Midbrain (tissue), 1 donor: ENCODE data around the gene DLL4.
"Not testable (repeated sequence)": the region's sequence is repeated elsewhere in the genome, so short reads cannot be mapped to it uniquely, and the experiment has no call there.

Experiments used
- DNase-seq: peaks from one replicate; lab custom pipeline; 2025; lab: John Stamatoyannopoulos, UW

The DLL4 gene

DNA sequence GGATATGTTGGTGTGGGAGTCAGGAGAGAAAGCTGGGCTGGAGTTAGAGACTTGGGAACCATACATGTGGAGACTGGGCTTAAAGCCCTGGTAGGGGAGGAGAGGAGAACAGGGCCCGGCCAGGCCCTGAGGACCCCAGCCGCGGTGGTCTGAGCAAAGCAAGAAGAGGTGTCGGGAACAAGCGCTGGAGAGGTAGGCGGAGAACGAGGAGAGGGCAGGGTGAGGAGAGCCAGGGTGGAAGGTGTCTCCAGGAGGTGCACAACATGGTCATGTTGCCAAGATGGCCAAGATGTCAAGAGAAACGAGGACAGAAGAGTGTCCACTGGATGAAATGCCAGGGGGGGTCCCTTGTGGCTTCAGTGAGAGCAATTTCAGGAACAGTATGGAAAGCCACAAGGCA is 29.6 kb downstream of the DLL4 start:
- DNase-seq = no peak

DNA sequence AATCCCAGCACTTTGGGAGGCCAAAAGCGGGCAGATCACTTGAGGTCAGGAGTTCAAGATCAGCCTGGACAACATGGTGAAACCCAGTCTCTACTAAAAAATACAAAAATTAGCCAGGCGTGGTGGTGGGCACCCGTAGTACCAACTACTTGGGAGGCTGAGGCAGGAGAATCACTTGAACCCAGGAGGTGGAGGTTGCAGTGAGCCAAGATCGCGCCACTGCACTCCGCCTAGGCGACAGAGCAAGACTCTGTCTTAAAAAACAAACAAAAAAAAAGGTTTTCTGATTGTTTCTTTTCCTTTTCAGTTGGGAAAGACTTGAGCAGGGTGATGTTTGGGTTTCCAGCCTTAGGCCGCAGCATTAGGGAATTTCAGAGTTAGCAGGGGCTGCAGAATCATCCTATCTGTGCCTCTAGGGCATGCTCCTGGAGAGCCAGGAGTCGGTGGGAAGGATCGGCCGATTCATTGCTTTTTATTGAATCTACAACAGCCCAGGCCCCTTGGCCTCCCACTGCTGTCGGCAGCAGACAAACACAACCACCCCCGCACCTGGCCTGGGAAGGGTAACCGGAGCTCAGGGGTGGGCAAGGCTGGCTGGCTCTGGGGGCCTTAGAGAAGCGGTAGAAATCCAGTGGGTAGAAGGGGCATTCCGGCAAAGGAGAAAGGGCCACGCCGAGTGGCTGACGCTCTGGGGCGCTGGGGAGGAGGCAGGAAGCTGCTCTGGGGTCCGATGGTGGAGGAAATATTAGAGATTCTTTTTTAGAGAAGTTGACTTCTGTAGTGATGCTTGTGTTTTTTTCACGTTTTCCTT is 30.4 kb downstream of the DLL4 start:
- no peak for DNase-seq

DNA sequence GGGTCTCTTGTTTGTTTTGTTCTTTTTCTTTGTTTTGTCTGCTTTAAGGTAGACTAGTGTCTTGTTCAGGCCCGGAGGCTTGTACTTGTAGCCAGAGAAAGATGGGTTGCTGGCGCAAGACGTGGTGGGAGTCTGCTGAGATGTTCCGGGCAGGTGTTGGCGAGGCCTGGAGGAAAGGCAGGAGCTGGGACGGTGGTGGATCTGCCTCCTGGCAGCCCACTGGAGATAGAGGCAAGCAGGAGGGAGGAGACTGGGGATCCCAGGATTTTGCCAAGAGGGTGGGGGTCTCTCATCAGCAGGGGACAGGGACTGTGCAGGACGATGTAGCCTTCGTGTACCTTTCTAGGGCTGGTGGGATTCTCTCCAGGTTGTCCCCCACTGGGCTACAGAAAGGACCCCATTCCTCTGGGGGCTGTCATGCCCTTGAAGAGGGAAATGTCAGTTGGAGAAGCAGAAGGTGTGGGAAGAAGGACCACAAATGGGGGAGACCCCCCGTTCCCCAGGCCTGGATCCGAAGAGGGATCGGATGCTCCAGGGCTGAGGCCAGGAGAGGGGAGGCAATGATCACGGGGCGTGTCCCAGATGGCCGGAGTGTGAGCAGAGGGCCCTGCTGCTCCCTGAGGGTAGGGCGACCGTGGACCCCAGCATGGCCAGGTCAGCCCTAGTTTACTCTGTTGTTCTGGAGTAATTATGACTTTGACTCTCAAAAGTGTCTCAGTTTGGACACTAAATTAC is 31.2 kb downstream of the DLL4 start:
- DNase-seq = no peak

DNA sequence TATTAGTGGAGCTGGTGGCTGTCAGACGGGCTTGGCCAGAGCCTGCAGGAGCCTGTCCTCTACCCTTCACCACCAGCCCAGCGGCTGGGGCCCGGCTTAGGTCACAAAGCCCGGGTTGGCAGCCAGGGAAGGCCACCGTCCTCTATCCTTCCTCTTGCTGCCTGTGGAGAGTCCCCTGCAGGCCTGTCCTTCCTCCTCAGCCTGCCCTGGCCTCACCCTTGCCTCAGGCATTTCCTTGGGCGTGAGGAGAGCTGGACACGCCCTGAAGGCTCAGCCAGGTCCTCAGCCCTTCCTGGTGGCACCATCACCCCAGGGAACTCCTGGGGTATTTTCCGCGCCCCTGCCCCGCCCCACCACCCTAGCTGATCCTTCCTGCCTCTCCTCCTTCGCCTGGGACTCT is 31.8 kb downstream of the DLL4 start:
- no peak for DNase-seq

DNA sequence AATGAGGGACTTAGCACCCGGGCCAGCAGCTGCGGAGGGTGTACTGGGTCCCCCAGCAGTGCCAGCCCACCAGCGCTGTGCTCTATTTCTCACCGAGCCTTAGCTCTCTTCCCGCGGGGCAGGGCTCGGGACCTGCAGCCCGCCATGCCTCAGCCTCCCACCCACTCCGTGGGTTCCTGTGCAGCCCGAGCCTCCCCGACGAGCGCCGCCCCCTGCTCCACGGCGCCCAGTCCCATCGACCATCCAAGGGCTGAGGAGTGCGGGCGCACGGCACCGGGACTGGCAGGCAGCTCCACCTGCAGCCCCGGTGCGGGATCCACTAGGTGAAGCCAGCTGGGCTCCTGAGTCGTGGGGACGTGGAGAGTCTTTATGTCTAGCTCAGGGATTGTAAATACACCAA is 32.6 kb downstream of the DLL4 start:
- DNase-seq = not testable (repeated sequence)

DNA sequence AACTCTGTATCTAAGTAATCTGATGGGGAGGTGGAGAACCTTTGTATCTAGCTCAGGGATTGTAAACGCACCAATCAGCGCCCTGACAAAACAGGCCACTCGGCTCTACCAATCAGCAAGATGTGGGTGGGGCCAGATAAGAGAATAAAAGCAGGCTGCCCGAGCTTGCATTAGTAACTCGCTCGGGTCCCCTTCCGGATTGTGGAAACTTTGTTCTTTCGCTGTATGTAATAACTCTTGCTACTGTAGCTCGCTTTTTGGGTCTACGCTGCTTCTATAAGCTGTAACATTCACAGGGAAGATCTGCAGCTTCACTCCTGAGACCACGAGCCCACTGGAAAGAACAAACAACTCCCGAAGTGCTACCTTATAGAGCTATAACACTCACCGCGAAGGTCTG is 33.2 kb downstream of the DLL4 start:
- not testable (repeated sequence) for DNase-seq

DNA sequence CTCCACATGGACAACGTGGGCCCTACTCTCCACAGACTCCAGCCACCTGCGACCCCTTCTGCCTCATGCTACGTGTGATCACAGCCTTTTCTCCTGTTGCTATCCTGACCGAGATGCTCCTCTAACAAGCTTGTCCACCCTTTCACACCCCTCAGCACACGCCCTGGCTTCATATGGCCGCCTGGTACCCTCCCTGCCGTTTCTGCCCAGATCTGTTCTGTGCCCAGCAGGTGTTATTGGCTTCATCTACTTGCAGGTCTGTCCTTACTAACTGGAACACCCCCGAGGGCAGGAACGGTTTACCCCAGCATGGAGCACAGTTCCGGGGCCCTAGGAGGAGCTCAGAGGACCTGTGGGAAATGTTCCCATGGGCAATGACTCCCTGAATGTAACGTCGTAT is 34.1 kb downstream of the DLL4 start:
- DNase-seq = no peak

DNA sequence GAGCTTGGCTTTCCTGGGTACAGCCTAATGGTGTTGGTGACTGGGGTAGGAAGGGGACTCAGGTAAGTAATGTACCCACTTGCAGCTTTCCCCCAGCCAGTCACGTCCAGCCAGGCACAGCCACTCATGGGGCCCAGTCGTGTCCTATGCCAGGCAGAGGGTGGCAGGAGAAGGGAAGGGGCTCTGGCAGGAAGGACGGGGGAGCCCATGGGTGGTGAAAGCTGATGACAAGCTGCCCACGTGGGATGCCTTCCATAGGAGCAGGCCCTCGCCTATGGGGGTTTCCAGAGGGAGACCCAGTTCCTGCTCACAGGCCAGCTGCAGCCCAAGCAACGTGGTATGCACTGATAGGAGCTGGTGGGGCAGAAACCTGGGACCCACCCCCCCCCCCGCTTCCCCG is 34.9 kb downstream of the DLL4 start:
- no peak for DNase-seq

DNA sequence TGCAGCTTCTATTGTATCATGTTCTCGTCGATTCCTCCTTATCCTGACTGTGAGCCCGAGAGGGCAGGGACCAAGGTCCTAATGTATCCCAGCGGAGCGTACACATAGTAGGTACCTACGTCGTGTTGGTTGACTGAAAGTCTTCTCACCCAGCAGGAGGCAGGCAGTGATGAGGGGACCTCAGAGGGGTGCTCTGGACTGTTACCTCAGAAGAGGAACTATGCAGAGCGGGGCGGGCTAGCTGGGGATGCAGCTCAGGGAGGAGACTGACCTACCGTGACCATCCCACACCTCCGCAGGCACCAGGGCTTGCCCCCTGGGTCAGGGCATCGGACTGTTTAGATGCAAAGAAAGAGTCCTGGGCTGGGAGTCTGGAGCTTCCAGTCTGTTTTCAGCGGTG is 35.5 kb downstream of the DLL4 start:
- no peak for DNase-seq

DNA sequence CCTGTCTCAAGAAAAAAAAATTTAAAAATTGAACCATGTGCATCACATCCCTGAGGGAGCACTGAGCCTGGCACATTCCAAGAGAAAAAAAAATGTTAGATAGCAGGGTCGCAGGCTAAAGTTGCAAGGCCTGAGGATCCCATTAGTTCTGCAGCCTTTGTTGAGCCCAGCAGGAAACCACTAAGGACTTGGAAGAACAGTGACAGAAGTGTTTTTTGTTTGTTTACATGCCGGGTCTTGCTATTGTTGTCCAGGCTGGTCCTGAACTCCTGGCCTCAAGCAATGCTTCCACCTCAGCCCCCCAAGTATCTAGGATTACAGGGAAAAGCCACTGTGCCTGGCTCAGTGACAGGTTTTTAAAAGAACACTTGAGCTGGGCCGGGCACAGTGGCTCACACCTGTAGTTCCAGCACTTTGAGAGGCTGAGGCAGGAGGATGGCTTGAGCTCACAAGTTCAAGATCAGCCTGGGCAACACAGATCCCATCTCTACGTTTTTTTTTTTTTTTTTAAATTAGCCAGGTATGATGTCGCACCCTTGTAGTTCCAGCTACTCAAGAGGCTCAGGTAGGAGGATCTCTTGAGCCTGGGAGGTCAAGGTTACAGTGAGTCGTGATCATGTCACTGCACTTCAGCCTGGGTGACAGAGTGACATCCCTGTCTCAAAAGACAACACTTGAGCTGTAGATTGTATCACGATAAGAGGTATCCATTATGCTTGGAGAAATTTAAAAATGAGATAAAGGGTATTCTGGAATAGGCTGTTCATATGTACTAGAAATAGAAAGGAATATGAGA is 39.3 kb downstream of the DLL4 start:
- DNase-seq = no peak

DNA sequence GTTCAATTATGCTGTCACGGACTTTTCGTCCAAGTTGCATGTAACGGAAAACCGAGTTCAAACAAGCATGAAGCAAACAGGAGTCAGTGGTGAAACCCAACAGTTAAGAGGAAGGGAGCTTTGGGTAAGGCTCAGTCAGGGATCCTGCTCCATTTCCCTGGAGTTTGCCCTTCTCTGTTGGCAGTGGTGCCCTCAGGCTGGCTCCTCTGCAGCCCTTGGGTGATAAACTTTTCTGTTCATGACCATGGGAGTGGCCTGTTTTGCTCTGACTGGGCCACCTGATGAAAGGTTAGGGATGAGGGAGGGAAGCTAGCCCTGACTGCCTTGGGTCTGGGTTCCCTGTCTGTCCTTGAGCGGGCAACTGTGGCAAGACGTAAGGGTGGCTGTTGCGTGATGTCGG is 40.2 kb downstream of the DLL4 start:
- DNase-seq = no peak

DNA sequence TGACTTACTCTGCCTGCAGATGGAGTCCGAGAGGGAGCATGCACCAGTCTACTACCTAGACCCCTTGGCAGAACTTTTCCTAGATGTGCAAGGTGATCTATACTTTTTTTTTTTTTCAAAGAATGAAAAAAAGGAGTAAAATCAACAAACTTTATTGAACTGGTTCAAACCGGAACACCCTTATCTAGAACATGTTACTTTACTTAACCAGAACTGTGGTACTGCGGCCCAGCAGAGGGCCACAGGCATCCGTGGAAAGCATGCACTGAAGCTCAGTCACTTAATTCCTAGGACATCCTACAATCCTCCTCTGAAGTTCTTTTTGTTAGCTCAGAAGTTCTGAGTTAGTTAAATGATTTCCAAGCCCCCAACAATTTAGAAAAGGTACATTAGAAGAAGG is 45.7 kb downstream of the DLL4 start:
- no peak for DNase-seq

DNA sequence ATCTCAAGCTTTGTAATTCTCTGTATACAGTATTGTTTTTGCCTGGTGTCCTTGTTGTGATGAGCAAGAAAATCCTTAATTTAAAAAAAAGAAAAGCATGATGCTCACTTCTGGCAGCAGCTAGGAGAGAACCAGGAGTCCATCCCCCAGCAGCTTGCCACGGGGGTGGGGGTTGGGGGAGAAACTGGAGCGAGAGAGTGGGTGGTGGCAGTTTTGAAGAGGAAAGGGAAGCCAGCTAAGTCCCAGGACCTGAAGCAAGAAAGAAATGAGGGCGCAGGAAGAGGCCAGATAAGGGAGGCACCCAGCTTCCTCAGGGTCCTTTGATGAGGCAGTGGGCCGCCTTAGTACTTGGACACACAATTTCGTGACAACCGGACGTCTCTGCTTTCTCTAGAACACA is 47.7 kb downstream of the DLL4 start:
- no peak for DNase-seq

DNA sequence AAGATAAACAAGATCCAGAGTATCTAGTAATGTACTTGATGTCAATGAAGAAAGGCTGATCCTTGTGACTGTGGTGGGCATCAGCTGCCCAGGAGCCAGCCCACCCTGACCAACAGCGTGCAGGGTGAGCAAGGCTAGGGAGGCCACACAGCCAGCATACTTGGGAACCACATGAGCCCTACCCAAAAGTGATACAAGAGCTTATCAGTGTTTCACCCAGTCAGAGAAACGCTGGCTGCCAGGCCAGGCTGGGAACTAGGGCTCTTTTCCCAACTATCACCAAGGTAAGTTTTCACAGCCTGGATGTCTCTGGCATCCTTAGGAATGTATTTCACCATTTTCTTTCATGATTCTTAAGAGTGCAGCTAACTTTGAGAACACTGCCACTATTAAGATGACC is 49.0 kb downstream of the DLL4 start:
- no peak for DNase-seq

DNA sequence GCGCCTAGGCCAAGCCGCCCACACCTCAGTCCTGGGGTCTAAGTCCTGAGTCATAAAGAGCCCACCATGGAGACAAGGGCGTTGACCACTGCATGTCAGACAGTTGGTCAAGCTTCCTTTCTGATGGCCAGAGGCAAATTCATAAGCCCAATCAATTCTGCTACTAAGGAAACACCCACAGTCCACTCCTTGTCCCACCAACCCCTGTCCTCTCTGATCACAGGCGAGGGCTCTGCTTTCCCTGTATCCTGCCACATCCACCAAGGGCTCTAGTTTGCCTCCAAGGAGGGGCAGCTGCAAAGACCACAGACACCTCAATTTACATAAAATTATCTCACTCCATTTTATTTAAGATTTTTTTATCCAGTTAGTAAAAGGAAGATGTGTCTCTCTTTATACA is 49.4 kb downstream of the DLL4 start:
- no peak for DNase-seq

DNA sequence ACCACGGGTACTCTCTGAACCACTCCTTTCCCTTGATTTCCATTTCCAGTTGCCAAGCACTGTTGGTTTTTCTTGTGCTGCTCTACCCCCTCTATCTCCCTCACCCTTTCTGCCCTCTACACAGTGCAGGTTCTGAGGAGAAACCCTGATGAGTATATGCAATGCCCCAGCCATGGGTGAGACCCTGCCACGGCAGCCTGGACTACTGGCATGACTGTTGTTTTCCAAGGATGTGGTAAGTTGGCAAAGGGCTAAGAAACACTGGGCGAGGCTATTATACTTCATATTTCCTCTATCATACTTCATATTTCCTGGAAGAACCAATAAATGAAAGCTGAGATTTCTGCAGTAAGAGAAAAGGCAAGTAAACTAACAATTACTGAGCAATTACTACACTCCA is 52.0 kb downstream of the DLL4 start:
- no peak for DNase-seq

DNA sequence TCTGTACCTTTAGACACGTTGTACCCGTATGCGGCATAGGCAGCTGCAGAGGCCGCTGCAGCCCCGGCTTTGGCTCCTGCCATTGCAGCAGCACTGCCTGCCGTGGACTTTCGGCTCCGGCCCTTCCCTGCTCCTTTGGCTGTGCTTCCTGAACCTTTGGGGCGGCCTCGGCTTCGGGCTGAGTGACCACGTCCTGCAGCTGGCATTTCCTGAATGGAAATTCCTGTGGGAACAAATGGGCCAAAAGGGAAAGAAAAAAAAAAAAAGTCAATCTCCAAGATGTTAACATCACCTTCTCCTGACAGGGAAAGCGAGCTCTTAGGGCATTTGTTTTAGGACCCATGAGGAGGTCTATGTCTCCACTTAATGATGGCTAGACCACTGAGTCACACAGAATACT is 53.7 kb downstream of the DLL4 start:
- no peak for DNase-seq

DNA sequence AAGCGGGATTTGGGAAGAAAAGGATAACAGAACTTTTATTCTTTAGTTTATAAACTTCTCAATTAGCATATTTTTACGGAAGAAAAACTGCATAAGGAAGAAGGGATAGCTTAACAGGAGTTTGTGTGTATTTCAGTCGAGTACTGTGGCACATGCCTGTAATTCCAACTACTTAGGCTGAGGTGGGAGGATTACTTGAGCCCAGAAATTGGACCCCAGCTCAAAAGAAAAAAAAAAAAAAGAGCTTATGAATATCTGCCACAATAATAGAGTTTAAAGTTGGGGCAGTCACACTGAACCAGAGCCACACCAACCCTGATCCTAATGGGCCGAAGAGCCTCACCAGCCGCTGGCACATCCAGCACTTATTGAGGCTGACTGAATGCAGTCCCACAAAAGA is 55.3 kb downstream of the DLL4 start:
- DNase-seq = no peak

DNA sequence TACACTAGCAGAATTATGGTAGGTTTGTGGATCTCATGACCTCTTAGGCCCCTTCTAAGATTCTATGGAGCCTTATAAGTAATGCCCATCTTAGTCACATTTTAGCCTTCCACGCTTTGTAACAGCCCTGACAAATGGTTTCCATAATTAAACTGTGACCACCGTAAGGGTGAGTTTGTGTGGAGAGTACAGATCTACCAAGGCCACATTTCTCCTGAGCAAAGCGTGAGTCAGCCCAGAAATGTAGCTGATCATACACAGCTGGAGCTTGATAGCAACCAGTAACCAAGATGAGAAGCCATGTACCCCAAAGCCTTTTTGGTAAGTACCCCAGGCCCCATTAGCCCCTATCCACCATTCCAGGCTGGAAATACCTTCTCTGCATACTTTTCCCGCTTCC is 55.8 kb downstream of the DLL4 start:
- no peak for DNase-seq

DNA sequence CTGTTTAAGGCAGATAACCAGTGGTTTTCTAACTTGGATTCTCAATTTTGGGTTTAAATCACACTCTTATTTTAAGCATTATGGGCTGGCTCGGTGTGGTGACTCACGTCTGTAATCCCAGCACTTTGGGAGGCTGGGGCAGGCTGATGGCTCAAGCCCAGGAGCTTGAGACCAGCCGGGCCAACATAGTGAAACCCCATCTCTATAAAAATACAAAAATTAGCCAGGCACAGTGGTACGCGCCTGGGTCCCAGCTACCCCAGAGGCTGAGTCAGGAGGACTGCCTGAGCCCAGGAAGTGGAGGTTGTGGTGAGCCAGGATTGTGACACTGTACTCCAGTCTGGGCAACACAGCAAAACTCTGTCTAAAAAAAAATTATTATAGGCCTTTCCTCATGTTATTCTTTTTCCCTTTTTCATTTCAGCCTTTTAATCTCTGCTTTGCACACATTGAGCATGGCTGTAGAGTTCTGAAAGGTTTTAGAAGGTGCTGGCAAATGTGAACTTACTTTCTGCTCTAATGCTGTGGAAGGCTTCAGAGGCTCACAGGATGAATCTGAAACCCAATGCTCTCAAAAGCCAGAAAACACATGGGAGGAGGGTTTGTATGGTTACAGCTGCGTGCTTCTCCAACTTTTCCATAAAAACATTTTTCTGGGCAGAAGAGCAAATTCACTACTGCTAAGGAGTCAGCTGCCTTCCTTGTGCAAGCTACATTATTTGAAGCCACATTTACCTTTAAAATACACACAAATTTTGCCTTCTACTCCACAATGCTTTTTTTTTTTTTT is 56.6 kb downstream of the DLL4 start:
- no peak for DNase-seq

DNA sequence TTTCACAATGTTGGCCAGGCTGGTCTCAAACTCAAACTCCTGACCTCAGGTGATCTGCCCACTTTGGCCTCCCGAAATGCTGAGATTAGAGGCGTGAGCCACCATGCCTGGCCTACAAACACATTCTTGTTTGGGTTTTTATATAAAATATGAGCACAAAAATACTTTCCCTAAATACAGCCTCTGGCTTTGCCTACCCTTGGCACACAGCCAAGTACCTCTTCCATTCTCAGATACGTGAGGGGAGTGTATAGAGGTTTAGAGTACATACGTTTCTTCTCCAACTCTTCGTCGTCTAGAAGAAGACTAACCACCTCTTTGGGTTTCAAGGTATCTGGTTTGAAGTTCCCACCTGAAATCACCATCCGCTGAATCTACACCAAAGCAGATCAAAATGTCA is 57.7 kb downstream of the DLL4 start:
- no peak for DNase-seq

DNA sequence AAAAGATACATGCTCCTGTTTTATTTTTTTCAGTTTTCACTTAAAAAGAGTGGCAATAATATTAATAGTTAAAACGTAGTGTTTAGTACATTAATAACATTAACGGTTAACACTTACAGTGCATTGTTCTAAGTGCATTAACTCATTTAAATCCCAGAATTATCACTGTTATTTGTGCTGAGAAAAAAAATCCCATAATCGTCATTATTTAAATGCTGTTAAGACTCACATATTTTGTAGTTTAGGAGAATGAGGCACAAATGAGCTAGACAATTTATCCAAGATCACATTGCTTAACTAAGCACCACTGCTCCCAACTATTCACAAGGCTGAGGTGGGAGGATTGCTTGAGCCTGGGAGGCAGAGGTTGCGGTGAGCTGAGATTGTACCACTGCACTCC is 59.0 kb downstream of the DLL4 start:
- DNase-seq = no peak
